OCI-LY7 (cell line): ENCODE data around the gene GMEB1. TPM values are rescaled to one million over a fixed set of nuclear protein-coding genes. Genes with fewer than 3 reads are reported as not detected.

Source experiments
- BruUV-seq: library from RNA; stranded (reverse); fragments of 400-500 nt; replicated peaks from 2 replicates; lab custom pipeline; 2021; lab: Mats Ljungman, UMichigan
- CTCF ChIA-PET: fragments of 300-600 bp; sonication (Branson Sonifier 250); formaldehyde crosslinking; loops from one replicate; lab custom pipeline; 2022; ENCODE audit warnings: antibody characterized with exemption; ENCODE audit not compliant: unreplicated experiment; lab: Charles Lee
- POLR2A ChIA-PET: fragments of 300-600 bp; sonication (Branson Sonifier 250); formaldehyde crosslinking; loops from one replicate; lab custom pipeline; 2022; ENCODE audit warnings: antibody characterized with exemption; lab: Charles Lee
- DNase-seq: peaks from one replicate; pipeline ENCODE4 v3.0.0-alpha.2; 2015; ENCODE audit warnings: low spot score
- H2AFZ ChIP-seq: fragments of 200-600 bp; sonication (generic), shearing (Covaris generic); 2 replicates; pipeline ENCODE4 v1.6.1; 2014; ENCODE audit warnings: mild to moderate bottlenecking, antibody characterized with exemption, low read length, moderate library complexity
- H3K27ac ChIP-seq: fragments of 200-600 bp; sonication (generic); 2 replicates; pipeline ENCODE4 v1.5.1; 2014; ENCODE audit warnings: mixed run types, low read depth, mild to moderate bottlenecking, moderate library complexity, low read length, inconsistent platforms; ENCODE audit not compliant: poor library complexity, severe bottlenecking
- H3K36me3 ChIP-seq: fragments of 200-600 bp; sonication (generic); 2 replicates; pipeline ENCODE4 v1.6.1; 2014; ENCODE audit warnings: mild to moderate bottlenecking, antibody characterized with exemption, low read length, moderate library complexity, mixed read lengths; ENCODE audit not compliant: insufficient read depth
- H3K4me1 ChIP-seq: fragments of 200-600 bp; sonication (generic); 2 replicates; pipeline ENCODE4 v1.5.1; 2014; ENCODE audit warnings: mild to moderate bottlenecking, low read length; ENCODE audit not compliant: insufficient read depth, poor library complexity, severe bottlenecking
- H3K4me2 ChIP-seq: fragments of 200-600 bp; sonication (generic); 2 replicates; pipeline ENCODE4 v1.6.1; 2014; ENCODE audit warnings: mild to moderate bottlenecking, low read length
- H3K4me3 ChIP-seq: fragments of 200-600 bp; sonication (generic); 2 replicates; pipeline ENCODE4 v1.5.1; 2014; ENCODE audit warnings: mild to moderate bottlenecking, low read depth, low read length; ENCODE audit not compliant: poor library complexity, severe bottlenecking
- H3K79me2 ChIP-seq: fragments of 200-600 bp; sonication (generic); 2 replicates; pipeline ENCODE4 v1.6.1; 2016; ENCODE audit warnings: low read depth, mild to moderate bottlenecking, low read length, moderate library complexity, mixed read lengths; ENCODE audit not compliant: insufficient read depth
- H3K9me2 ChIP-seq: fragments of 200-600 bp; sonication (generic); 2 replicates; pipeline ENCODE4 v1.6.1; 2016; ENCODE audit warnings: mild to moderate bottlenecking, low read length, mixed read lengths; ENCODE audit not compliant: insufficient read depth
- H3K9me3 ChIP-seq: fragments of 200-600 bp; sonication (generic); 2 replicates; pipeline ENCODE4 v1.6.1; 2014; ENCODE audit warnings: mild to moderate bottlenecking, mixed run types, low read length, mixed read lengths
- H4K20me1 ChIP-seq: fragments of 200-600 bp; sonication (generic); 2 replicates; pipeline ENCODE4 v1.6.1; 2014; ENCODE audit warnings: mild to moderate bottlenecking, antibody characterized with exemption, low read length, moderate library complexity, mixed read lengths; ENCODE audit not compliant: insufficient read depth
- CTCF ChIP-seq: fragments of 200-600 bp; sonication (generic); conservative IDR thresholded peaks from 2 replicates; pipeline ENCODE4 v1.5.1; 2014; ENCODE audit warnings: mild to moderate bottlenecking, antibody characterized with exemption, low read length, moderate library complexity, mixed read lengths
- EZH2phosphoT487 ChIP-seq: fragments of 200-600 bp; sonication (generic); IDR thresholded peaks from 2 replicates; pipeline ENCODE4 v1.6.1; 2018; ENCODE audit warnings: low read depth, borderline replicate concordance, mild to moderate bottlenecking, mixed run types, antibody characterized with exemption, low read length, moderate library complexity, mixed read lengths
- intact Hi-C: fragments of 100-400 bp; cut with micrococcal nuclease; formaldehyde crosslinking; loops from one replicate; pipeline ENCODE4 v1.10.0; 2022; ENCODE audit not compliant: unreplicated experiment
- total RNA-seq, 2 experiments: library from RNA; depleted of rRNA in 1 of 2; stranded (reverse); fragments of >200 nt in 1 of 2; shearing (Covaris generic) in 1 of 2; gene quantifications; 2 replicates each; pipeline ENCODE4 v1.2.3, GENCODE V29; 2014 to 2022

The GMEB1 gene
- total RNA-seq, 2 experiments from 2014 or later = 13.0 to 22.5 TPM

- H3K9me2 ChIP-seq = no peaks in the 10 kb centered on the region
- no peaks in the 10 kb centered on the region for H3K9me3 ChIP-seq
- POLR2A ChIA-PET = no interaction called here
- no peaks in the 10 kb centered on the region for H3K4me1 ChIP-seq
- no peak overlapping the region for H2AFZ ChIP-seq
- H3K79me2 ChIP-seq = no peaks in the 10 kb centered on the region
- no TSS peak for BruUV-seq
- CTCF ChIA-PET = no interaction called here
- no peak overlapping the region for H3K4me3 ChIP-seq
- intact Hi-C loops = no loop called here
- no peak for DNase-seq
- no peak overlapping the region for H3K4me2 ChIP-seq
- H3K27ac ChIP-seq = no peak overlapping the region
- H4K20me1 ChIP-seq = no peaks in the 10 kb centered on the region
- H3K36me3 ChIP-seq = peaks cover 79% of the 10 kb centered on the region
- no peak for TF ChIP-seq EZH2phosphoT487
- no peak for TF ChIP-seq CTCF
Measured at GRCh38 chr1:28703629-28704028, 35.0 kb downstream of the GMEB1 start.

- DNase-seq = no peak
- Histone ChIP-seq H4K20me1 (no peaks in the 10 kb centered on the region), H3K4me2 (no peak overlapping the region), H3K4me3 (no peak overlapping the region), H3K79me2 (no peaks in the 10 kb centered on the region), H3K9me3 (no peaks in the 10 kb centered on the region), H2AFZ (no peak overlapping the region), H3K36me3 (peaks cover 43% of the 10 kb centered on the region), H3K27ac (no peak overlapping the region), H3K4me1 (no peaks in the 10 kb centered on the region), H3K9me2 (no peaks in the 10 kb centered on the region)
- ChIA-PET CTCF (no interaction called here), POLR2A (interaction anchor here (0.6 kb wide), 1 partner anchor 387 kb away, joined by 4 read pairs; no protein-coding TSS in a partner anchor)
- no TSS peak for BruUV-seq
- intact Hi-C loops = no loop called here
- no peak for TF ChIP-seq EZH2phosphoT487
- TF ChIP-seq CTCF = no peak
Measured at GRCh38 chr1:28716336-28716735, 47.8 kb downstream of the GMEB1 start.

GRCh38 chr1:28718166-28718565, 49.6 kb downstream of the GMEB1 start:
- Histone ChIP-seq H3K4me2 (no peak overlapping the region), H4K20me1 (no peaks in the 10 kb centered on the region), H3K4me1 (no peaks in the 10 kb centered on the region), H3K27ac (no peak overlapping the region), H3K4me3 (no peak overlapping the region), H3K36me3 (peaks cover 27% of the 10 kb centered on the region), H3K9me2 (no peaks in the 10 kb centered on the region), H3K79me2 (no peaks in the 10 kb centered on the region), H2AFZ (no peak overlapping the region), H3K9me3 (no peaks in the 10 kb centered on the region)
- POLR2A ChIA-PET = interaction anchor here (0.5 to 0.7 kb wide), 3 partner anchors 21 to 432 kb away, joined by 3 to 6 read pairs (median 4); no protein-coding TSS in a partner anchor
- intact Hi-C loops = no loop called here
- CTCF ChIA-PET = no interaction called here
- no peak for DNase-seq
- TF ChIP-seq CTCF (no peak), EZH2phosphoT487 (no peak)
- BruUV-seq = no TSS peak
